HEK293 (cell line): ENCODE results near the gene SFMBT2.
"Not testable (repeated sequence)": the region's sequence is repeated elsewhere in the genome, so short reads cannot be mapped to it uniquely, and the experiment has no call there.

Experiments
- CTCF ChIA-PET: fragments of 350-600 bp; formaldehyde crosslinking; extraction: SDS; loops from one replicate; lab custom pipeline; 2021; ENCODE audit warnings: antibody characterized with exemption; lab: Yijun Ruan, JAX
- POLR2A ChIA-PET: fragments of 300-600 bp; formaldehyde crosslinking; extraction: SDS; loops from one replicate; lab custom pipeline; 2020; ENCODE audit warnings: antibody characterized with exemption, inconsistent platforms; lab: Yijun Ruan, JAX
- H3K27ac ChIP-seq: fragments of 200-500 bp; sonication (Bioruptor generic); 2 replicates; pipeline ENCODE4 v1.5.1; 2014; ENCODE audit warnings: low read depth, low read length, control low read depth, inconsistent platforms; ENCODE audit errors: extremely low read depth
- H3K36me3 ChIP-seq, 2 experiments: fragments of 200-500 bp in 1 of 2; sonication (Bioruptor generic) in 1 of 2; 1 replicate in 1 of 2; 2 replicates in 1 of 2; pipeline ENCODE4 v1.5.1; 2014 to 2017; ENCODE audit warnings: inconsistent platforms in 2 of 2, low read length in 2 of 2; ENCODE audit not compliant: control insufficient read depth in 2 of 2, insufficient read depth in 1 of 2
- H3K4me1 ChIP-seq: fragments of 200-500 bp; sonication (Bioruptor generic); 2 replicates; pipeline ENCODE4 v1.5.1; 2014; ENCODE audit warnings: mild to moderate bottlenecking, low read length, inconsistent platforms; ENCODE audit not compliant: control insufficient read depth, insufficient read depth
- H3K4me3 ChIP-seq: 2 replicates; pipeline ENCODE4 v1.5.1; 2011; ENCODE audit warnings: low read depth, mild to moderate bottlenecking, control low read depth, low read length, moderate library complexity
- H3K9me3 ChIP-seq: fragments of 200-500 bp; sonication (Bioruptor generic); 2 replicates; pipeline ENCODE4 v1.5.1; 2014; ENCODE audit warnings: low read depth, low read length, inconsistent platforms; ENCODE audit not compliant: control insufficient read depth, insufficient read depth
- AEBP2 ChIP-seq: fragments of 450-650 bp; formaldehyde crosslinking; IDR thresholded peaks from 2 replicates; pipeline ENCODE4 v1.5.1; 2016; ENCODE audit warnings: missing biosample characterization, missing genetic modification characterization, borderline replicate concordance
- GLI4 ChIP-seq: fragments of 450-650 bp; formaldehyde crosslinking; IDR thresholded peaks from 2 replicates; pipeline ENCODE4 v1.5.1; 2016; ENCODE audit warnings: missing biosample characterization, missing genetic modification characterization
- IKZF3 ChIP-seq: fragments of 450-650 bp; IDR thresholded peaks from 2 replicates; pipeline ENCODE4 v1.5.0; 2018; ENCODE audit warnings: missing biosample characterization, mild to moderate bottlenecking, missing genetic modification characterization, moderate library complexity
- PATZ1 ChIP-seq: fragments of 450-650 bp; formaldehyde crosslinking; IDR thresholded peaks from 2 replicates; pipeline ENCODE4 v1.5.1; 2016; ENCODE audit warnings: missing biosample characterization, missing genetic modification characterization
- PRDM1 ChIP-seq: fragments of 450-650 bp; formaldehyde crosslinking; IDR thresholded peaks from 2 replicates; pipeline ENCODE4; 2016; ENCODE audit warnings: missing biosample characterization, missing genetic modification characterization
- ZBTB48 ChIP-seq: fragments of 450-650 bp; formaldehyde crosslinking; IDR thresholded peaks from 2 replicates; pipeline ENCODE4 v1.5.1; 2016; ENCODE audit warnings: missing biosample characterization, missing genetic modification characterization
- ZFHX2 ChIP-seq: fragments of 450-650 bp; formaldehyde crosslinking; conservative IDR thresholded peaks from 2 replicates; pipeline ENCODE4 v1.5.1; 2016; ENCODE audit warnings: missing biosample characterization, missing genetic modification characterization
- ZFP3 ChIP-seq: fragments of 450-650 bp; formaldehyde crosslinking; IDR thresholded peaks from 2 replicates; pipeline ENCODE4 v1.5.1; 2016; ENCODE audit warnings: low read depth, missing biosample characterization, missing genetic modification characterization
- ZFP37 ChIP-seq: fragments of 450-650 bp; formaldehyde crosslinking; IDR thresholded peaks from 2 replicates; pipeline ENCODE4 v1.5.1; 2016; ENCODE audit warnings: missing biosample characterization, missing genetic modification characterization
- ZFP69B ChIP-seq: fragments of 450-650 bp; formaldehyde crosslinking; IDR thresholded peaks from 2 replicates; pipeline ENCODE4 v1.5.1; 2016; ENCODE audit warnings: missing biosample characterization, missing genetic modification characterization
- ZNF132 ChIP-seq: fragments of 450-650 bp; formaldehyde crosslinking; IDR thresholded peaks from 2 replicates; pipeline ENCODE4 v1.5.1; 2017; ENCODE audit warnings: missing biosample characterization, missing genetic modification characterization, borderline replicate concordance
- ZNF138 ChIP-seq: fragments of 450-650 bp; formaldehyde crosslinking; IDR thresholded peaks from 2 replicates; pipeline ENCODE4 v1.5.1; 2016; ENCODE audit warnings: missing biosample characterization, missing genetic modification characterization, borderline replicate concordance
- ZNF211 ChIP-seq: fragments of 450-650 bp; formaldehyde crosslinking; IDR thresholded peaks from 2 replicates; pipeline ENCODE4 v1.5.1; 2016; ENCODE audit warnings: low read depth, missing biosample characterization, missing genetic modification characterization
- ZNF324 ChIP-seq: fragments of 450-650 bp; formaldehyde crosslinking; IDR thresholded peaks from 2 replicates; pipeline ENCODE4 v1.5.1; 2016; ENCODE audit warnings: missing biosample characterization, missing genetic modification characterization
- ZNF391 ChIP-seq: fragments of 450-650 bp; formaldehyde crosslinking; IDR thresholded peaks from 2 replicates; pipeline ENCODE4 v1.5.1; 2016; ENCODE audit warnings: low read depth, missing biosample characterization, missing genetic modification characterization, borderline replicate concordance
- ZNF416 ChIP-seq: fragments of 450-650 bp; formaldehyde crosslinking; IDR thresholded peaks from 2 replicates; pipeline ENCODE4 v1.5.1; 2016; ENCODE audit warnings: missing biosample characterization, missing genetic modification characterization
- ZNF555 ChIP-seq: fragments of 450-650 bp; formaldehyde crosslinking; conservative IDR thresholded peaks from 2 replicates; pipeline ENCODE4 v1.5.1; 2017; ENCODE audit warnings: missing biosample characterization, mild to moderate bottlenecking, missing genetic modification characterization, inconsistent platforms
- ZNF558 ChIP-seq: fragments of 450-650 bp; formaldehyde crosslinking; IDR thresholded peaks from 2 replicates; pipeline ENCODE4 v1.5.1; 2016; ENCODE audit warnings: missing biosample characterization, missing genetic modification characterization
- ZNF596 ChIP-seq: fragments of 450-650 bp; IDR thresholded peaks from 2 replicates; pipeline ENCODE4 v1.5.0; 2018; ENCODE audit warnings: missing biosample characterization, mild to moderate bottlenecking, missing genetic modification characterization, moderate library complexity
- ZSCAN5A ChIP-seq: fragments of 450-650 bp; formaldehyde crosslinking; IDR thresholded peaks from 2 replicates; pipeline ENCODE4 v1.5.1; 2016; ENCODE audit warnings: missing biosample characterization, missing genetic modification characterization

Gene SFMBT2

GRCh38 chr10:7192061-7192460 is 218.8 kb downstream of the SFMBT2 start:
- CTCF ChIA-PET, result no interaction called here
- Histone ChIP-seq H3K4me1 (no peaks in the 10 kb centered on the region), H3K9me3 (no peaks in the 10 kb centered on the region), H3K27ac (no peak overlapping the region), H3K4me3 (no peak overlapping the region), H3K36me3 (peaks cover 5 to 65% of the 10 kb centered on the region in 2 experiments; a peak in 2 of 3 replicates)
- POLR2A ChIA-PET, result interaction anchor here (0.6 kb wide), 1 partner anchor 649 kb away, joined by 3 read pairs; no protein-coding TSS in a partner anchor
- TF ChIP-seq IKZF3 (tag by site-specific recombination), result no peak
- no peak for TF ChIP-seq ZNF138 (tag by site-specific recombination)
- TF ChIP-seq GLI4, result no peak
- no peak for TF ChIP-seq ZBTB48 (tag by site-specific recombination)
- no peak for TF ChIP-seq ZSCAN5A (tag by site-specific recombination)
- no peak for TF ChIP-seq ZFHX2 (tag by site-specific recombination)
- no peak for TF ChIP-seq ZNF211 (tag by site-specific recombination)
- TF ChIP-seq PATZ1, result no peak
- TF ChIP-seq ZFP69B, result no peak
- no peak for TF ChIP-seq ZNF555 (tag by site-specific recombination)
- TF ChIP-seq ZNF596 (tag by site-specific recombination), result no peak
- no peak for TF ChIP-seq ZNF132 (tag by site-specific recombination)
- TF ChIP-seq PRDM1 (tag by site-specific recombination), result no peak
- TF ChIP-seq AEBP2 (tag by site-specific recombination), result no peak
- TF ChIP-seq ZNF324, result no peak
- no peak for TF ChIP-seq ZNF558 (tag by site-specific recombination)
- TF ChIP-seq ZNF391 (tag by site-specific recombination), result no peak
- TF ChIP-seq ZFP3, result no peak
- no peak for TF ChIP-seq ZNF416
- TF ChIP-seq ZFP37, result no peak

- H3K4me3 ChIP-seq, H3K27ac ChIP-seq, POLR2A ChIA-PET, H3K9me3 ChIP-seq, H3K4me1 ChIP-seq: not testable (repeated sequence)
- peaks cover 0 to 55% of the 10 kb centered on the region in 2 experiments; a peak in 1 of 3 replicates for H3K36me3 ChIP-seq
- CTCF ChIA-PET, result interaction anchor here (0.7 kb wide), 1 partner anchor 205 kb away, joined by 3 read pairs; no protein-coding TSS in a partner anchor
Observed at GRCh38 chr10:7190772-7191171, 220.1 kb downstream of the SFMBT2 start.
